8988T (cell line): ENCODE measurements around the gene PIEZO1.
A peak's percentile ranks its signal among the peaks of the same experiment; 100 is the strongest.

Experiments used
- DNase-seq: peaks from one replicate; pipeline ENCODE4 v3.0.0; 2011

Gene PIEZO1

DNA sequence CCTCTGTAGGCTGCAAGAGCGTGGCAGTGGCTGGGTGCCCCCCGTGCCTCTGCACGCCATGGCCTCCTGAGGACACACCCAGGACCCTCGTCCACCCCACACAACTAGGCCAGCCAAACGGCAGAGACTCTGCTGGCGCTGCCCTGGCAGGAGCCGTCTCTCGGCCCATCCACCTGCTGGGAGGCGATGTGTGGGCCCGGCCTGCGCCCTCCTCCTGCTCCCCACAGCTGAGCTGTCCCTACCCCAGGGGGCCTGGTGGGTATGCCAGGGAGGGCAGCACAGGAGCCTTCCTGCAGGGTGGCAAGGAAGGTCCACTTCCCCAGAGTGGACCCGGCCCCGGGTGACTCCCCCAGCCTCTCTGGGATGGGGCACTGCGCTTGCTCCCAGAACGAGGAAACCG is 85.8 kb downstream of the PIEZO1 start:
- no peak for DNase-seq

DNA sequence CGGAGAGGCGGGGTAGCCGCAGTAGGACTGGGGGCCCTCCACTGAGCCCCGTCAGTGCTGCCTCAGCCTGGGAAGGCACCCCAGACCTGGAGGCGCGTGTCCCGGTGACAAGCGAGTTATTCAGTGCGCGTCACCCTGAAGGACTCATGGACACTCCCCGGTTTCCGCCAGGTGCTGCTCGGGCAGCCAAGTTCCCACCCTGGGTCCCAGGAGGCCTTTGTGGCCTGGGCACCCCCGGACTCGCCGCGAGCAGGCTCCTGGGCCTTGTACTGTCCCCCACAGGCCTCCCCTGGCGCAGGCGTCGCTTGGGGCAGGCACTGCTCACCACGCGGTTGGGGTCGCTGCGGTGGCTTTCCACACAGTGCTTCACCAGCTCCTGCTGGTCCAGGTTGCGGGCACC is 86.4 kb downstream of the PIEZO1 start:
- no peak for DNase-seq

DNA sequence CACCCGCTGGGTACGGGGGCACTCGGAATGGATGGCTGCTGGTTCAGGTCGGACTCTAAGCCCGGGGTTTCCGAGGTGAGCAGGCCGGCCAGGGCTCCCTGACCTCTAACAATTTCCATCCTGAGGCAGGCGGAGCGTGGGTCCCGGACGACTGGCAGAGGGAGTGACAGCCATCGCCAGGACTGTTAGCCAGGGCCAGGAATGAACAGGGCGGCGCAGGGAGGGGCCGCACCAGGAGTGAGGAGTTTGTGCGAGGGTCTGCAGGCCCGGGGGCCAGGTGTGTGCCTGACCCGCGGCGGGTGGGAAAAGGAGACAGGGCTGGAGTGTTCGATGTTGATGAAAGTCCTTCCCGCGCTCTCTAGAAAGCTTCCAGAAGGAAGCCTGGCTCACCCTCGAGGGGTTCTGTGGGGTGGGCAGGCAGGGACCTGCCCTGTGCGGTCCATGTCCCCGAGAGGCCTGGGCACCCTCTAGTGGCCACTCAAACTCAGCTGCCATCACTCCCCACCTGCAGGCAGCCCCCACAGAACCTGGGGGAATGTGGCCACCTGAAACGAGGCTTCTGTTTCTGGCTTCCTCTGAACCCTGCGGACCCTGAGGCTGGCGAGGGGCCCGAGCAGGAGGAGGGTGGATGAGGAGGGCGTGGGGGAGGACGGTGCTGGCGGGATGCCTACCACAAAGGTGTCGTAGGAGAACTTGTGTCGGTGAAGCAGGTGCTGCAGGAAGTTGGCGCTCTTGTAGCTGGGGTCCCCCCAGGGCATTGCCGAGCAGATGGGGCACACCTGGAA is 87.0 kb downstream of the PIEZO1 start:
- DNase-seq, result peak; percentile 94

DNA sequence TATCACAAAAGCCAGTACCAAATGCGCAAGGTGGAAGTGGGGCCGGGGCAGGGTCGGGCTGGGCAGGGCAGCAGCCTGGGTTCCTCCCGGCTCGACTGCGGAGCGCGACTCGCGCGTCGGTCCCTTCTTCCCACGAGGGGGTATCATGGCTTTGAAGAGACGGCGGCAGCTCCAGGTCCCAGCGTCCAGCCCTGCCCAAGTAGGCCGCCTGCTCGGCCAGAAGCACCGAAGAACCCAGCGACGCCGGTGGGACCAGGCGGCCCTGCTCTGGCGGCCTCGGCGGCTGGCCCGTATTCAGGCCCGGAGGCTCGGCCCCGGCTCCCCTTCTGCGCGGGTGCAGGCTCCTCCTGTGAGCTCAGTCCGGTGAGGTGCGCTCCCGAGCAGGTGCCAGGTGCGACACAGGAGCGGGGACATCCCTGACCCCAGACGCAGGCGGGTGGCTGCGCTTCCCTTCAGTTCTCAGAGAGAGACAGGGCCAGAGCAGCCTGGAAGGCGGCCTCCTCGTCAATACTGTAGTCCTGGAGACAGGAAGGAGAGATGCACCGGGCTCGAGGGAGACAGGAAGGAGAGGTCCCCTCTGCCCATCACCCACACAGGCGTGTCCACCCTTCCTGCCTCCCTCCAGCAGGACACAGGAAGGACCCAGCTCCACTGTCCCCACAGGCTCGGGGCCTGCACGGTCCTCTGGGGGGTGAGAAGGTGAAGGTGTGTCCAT is 87.7 kb downstream of the PIEZO1 start:
- DNase-seq, result no peak

DNA sequence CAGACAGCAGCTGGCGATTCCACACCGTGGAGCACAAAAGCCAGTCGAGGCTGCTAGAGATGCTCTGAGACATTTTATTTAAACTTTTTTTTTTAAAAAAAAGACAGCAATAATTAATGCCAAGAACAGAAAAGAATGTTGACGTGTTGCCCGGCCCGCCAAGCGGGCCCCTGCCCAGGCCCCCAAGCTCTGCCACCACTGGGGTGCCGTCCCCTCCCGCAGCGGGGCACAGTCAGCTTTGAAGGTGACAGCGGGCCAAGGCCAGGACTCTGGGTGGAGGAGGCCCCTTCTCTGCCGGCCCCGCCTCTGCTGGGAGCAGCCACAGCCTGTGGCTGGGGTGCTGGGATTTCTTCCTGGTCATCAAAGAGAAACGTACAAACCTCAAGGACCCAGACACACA is 88.6 kb downstream of the PIEZO1 start:
- DNase-seq, result no peak

DNA sequence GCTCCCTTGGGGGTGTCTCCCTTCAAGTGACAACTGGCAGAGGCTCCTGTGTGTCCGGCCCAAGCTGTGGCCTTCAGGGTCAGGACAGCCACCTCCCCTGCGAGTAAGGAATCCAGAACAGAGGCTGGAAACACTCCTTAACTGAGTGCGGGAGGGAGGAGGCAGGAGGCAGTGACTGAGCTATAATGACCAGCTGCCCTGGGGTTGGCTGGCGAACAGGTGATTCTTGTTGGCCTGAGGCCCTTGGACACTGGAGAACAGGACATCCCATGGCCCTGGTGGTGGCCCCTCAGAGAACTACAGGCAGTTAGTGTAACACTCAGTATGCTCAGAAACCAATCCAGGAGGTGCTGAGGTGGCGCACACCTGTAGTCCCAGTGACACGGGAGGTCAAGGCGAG is 89.3 kb downstream of the PIEZO1 start:
- DNase-seq, result no peak

DNA sequence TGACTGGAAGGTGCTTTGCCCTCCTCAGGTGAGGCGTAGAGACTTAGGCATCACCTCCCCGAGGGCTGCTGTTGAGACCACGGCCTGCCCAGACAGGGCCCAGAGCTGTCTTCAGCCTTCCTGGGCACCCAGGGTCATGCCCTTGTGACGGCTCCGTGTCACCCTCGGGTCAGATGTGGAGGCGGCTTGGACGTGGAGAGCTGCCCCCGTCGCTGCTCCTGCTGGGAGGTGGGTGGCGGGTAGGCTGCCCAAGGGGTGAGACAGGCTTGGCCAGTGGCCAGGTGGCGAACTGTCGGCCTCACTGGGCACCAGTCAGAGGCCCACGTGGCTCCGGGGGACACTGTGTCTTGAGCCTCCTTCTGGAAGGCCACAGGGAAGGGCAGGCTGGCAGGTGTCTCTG is 89.8 kb downstream of the PIEZO1 start:
- no peak for DNase-seq

DNA sequence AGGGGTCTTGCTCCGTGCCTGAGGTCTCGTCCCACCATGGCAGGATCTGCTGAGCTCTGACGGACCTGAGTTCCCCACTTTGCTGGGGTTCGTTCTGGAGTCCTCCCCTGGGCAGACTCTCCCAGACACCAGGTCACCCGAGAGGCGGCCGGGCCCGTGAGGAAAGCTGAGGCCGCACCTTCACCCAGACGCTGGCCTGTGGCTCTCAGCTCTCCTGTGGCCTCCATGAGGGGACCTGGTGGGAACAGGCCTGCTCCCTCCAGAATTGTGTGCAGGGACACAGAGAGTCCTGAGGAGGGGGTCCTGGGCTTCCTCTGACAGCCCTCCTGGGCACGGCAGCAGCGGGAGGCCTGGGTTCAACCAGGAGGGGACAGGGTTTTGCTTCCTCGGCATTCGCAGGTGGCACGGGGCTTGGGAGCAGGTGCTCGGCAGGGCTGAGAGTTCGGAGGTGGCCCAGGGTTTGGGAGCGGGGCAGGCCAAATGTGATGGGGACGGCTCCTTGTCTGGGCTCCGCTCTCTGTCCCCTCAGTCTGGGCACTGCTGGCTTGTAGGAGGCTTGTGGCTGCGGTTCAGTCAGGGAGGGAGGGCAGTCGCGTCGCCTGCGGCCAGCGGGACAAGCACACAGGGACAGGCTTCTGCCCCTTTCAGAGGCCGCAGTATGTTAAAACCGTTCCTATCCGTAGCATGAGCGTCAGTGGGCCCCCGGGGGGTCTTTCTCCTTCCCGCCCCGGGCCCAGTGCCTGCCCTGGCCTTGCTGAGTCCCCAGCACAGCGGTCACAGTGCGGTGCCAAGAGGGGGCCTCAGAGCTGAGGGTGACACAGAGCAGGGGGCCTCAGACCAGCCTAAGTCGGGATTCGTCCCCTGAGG is 90.6 kb downstream of the PIEZO1 start:
- DNase-seq, result no peak

DNA sequence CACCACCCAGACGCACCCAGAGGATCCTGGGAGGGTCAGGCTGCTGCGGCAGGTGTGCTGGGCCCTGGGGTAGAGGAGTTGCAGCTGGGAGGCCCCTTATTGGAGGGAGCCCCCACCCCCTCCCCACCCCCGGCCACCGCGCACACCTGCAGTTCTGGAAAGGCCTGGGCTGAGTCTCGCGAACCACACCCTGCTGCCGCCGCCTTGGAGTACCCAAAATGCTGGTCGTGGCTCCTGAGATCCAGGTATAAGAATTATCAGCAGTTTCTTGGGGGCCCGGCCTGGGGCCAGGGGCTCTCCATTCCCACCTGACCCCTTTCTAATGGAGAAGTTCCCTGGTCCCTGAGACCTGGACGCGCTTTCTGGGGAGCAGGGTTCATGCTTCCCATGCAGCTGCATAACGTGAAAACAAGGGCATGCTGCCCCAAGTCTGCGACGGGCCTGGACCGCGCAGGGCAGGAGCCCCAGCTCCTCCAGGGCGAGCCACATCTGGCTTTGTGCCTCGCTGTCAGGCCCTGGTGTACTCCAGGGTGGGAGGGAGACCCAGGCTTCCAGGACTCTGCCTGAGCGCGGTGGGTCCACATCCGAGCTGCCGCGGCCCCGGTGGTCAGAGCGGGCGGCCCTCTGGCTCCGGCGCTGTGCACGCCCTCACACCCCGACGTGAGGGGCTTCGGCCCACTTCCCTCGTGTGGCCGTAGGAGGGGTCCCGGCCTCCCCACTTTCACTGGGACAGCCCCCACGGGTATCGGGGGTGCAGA is 91.4 kb downstream of the PIEZO1 start:
- no peak for DNase-seq

DNA sequence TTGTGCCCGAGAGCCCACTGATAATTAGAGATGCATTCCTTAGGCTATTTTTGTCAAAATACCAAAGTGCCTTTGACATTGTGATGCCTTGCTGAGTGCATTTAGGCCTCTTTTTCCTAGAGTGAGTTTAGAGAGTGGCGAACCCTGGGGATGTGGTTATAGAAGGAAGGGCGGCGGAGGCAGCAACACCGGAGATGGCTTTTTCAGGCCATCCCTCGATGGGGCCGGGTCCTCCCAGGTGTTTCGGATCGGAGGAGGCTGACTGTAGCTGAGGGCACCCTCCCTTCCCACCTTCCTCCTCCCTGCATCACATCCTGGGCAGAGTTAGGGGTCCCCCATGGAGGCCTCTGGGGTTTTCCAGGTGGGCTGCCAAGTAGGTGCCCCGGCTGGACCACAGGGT is 92.2 kb downstream of the PIEZO1 start:
- no peak for DNase-seq

DNA sequence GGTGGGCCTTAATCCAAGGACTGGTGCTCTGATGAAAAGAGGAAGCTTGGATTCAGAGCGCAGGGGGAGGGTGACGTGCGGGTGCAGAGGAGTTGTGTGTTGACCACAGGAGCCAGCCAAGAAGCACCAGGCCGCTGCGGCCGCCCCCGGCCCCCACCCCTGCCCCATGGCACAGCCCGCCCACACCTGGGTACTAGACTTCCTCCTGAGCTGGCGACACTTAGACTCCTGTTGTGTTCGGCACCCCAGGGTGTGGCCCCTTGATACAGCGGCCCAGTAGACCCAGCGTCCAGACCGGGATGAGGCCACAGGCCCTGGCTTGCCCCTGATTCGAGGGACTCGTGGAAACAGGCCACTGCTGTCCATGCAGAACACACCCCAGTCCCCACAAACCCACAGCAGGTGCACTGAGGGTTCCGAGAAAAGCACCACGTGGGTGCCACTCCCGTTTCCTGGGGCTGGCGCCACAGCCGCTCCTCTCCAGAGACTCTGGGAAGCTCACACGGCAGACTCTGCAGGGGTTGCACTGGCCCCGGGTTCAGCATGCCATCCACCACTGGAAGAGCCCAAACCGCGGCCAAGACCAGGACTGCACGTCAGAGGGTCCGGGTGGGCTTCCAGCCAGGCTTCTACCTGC is 93.0 kb downstream of the PIEZO1 start:
- no peak for DNase-seq

DNA sequence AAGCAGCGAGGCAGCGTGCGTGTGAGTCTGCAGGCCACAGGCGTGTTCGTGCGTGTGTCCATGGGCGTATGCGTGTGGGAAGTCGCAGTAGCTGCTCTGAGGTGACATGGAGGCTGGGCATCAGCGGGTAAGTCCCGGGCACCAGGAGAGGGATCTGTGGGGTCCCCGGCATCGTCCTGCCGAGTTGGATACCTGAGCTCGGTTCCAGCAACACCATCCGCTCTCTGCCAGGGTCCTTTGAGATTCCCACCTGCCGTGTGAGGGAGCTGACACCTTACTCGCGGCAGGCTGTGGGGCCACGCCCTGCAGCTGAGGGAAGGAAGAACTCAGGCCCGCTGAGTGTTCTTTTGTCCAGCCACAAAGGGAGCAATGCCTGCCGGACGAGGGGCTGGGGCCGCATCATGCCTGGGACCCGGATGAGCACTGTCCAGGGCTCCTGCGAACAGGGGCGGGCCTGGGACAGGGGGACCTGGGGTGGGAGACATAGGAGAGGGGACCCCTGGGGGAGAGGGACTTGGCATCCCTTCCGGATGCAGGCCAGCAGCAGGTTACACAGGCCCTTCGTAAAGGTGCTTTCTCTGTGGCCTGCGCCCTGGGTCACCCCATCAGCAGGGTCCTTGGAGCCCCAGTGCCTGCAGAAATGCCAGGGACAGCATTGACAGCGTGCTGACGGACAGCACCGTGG is 93.7 kb downstream of the PIEZO1 start:
- DNase-seq, result no peak

DNA sequence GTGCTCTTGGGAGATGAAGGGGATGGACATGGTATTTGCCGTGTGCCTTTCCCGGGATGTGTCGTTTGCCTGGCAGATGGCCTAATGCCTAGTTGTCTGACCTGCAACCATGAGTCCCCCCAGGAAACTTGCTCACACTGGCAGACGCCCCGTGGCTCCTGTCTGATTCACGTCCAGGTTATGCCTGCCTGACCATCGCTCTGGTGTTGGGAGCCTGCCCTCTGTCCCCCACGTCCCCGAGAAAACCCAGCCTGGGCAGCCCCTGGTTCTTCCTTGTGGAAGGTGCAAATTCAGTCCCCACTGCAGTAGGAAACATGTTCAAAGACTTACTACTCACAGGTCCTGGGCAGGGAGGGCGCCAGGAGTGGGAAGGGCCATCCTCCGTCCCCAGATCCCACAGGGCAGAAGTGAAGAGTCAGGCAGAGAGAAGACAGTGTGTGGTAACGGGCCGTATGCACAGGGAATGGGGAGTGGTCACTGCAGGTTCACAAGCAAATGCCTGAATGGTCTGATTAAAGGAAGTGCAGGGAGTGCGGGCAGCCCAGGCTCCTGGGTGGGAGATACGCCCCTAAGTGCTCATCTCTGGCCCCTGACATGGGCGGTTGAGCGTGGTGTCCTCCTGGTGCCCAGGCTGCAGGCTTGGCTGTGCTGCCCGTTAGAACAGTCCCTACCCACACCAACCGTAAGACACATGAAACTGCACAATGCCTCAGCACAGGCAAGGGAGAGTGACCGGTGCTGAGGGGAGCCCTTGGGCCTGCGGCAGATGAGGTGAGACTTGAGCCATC is 94.5 kb downstream of the PIEZO1 start:
- DNase-seq, result no peak

DNA sequence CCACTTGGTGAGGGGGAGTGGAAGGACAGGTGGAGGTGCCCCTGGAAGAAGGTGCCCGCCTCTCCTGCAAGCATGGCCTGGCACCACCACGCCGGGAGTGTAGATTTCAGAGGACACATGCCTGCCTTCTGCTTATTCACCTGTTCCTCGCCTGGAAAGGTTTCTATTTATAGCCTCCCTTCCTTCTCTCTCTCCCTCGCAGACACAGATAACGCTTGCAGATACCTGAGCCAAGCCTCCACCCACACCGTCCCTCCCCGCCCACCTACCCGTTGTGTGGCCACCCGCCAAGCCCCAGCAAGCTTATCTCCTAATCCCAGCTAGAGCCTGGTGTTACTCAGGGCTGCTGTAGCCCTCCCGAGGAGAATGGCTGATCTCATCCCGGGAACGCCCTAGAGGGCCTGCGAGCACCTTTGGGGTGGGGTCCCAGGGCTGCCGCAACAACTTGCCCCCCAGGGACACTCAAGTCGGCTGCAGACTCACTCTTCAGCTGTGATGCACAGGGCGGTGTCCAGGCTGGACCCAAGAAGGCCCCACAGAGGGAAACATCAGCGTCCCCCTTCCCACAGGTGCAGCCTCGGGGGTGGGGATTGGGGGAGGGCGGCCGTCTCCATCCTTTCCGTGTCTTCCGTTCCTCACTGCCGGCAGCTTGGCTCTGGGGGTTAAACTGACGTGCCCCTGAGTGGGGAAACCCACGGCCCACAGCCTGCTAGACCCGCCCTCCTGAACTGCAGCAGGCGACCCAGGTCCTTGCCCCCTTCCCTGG is 96.8 kb downstream of the PIEZO1 start:
- no peak for DNase-seq

DNA sequence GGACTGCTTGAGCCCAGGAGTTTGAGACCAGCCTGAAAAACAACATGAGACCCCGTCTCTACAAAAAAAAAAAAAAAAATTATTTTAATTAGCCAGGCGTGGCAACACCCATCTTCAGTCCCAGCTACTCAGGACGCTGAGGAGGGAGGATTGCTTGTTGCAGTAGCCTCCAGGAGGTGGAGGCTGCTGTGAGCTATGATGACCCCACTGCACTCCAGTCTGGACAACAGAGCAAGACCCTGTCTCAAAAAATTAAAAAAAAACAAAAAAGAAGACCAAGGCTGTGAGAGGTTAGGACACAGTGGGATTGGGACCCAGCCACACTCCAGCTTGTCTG is 97.4 kb downstream of the PIEZO1 start:
- no peak for DNase-seq

DNA sequence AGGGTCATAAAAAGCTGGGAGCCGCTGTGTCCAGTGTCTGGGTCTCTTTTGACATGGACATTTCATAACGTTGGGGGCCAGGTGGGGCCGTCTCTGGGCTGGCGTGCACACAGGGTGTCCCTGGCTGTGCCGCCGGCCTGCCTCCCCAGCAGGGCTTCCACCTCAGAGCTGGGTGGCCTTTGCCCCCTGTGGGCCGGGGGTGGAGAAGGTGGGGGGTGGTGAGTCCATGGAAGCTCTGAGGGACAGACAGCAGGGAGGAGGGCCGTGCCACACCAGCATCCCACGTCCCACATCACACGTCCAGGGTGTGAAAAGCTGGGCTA is 97.8 kb downstream of the PIEZO1 start:
- DNase-seq, result no peak

DNA sequence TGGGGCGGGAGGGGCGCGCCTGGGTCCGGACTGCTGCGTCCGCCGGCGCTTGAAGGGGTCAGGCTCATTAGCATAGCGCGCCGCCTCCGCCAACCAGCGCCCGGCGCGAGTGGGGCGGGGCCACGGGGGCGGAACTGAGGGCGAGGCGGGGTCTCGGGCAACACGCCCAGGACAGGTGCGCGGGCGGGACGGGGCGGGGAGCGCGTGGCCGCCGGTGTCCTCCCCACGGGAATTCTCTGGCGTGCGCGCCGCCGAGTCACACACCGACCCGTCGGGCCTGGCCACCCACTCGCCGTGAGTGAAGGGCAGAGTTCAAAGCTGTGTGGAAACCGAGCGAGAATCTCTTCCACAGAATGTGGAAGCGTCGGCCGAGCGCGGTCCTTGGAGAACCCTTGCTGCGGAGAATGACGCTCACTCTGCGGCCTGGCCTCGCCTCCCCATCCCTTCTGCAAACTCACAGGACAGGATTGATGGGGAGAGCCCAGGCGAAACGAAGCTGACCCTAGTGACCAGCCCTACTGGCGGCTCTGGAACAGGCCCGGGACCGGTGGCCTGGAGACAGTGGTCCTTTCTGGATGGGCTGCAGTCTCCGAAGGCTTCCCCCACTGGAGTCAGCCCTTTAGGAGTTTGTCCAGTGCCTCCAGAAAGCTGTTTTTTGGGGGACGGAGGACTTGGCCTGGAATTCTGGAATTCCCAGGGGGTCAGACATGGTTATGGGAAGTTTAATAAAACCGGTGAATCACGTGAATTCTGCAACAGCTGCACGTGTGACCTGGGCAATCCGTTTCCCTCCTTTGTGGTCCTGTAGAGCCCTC is 98.4 kb downstream of the PIEZO1 start, which contains the start of gene SNAI3:
Gene SNAI3, minus strand, starts transcription at position 69 of the 815 bp plus-strand sequence. CDS start 101 bp downstream, outside the sequence.
- peak; percentile 99 for DNase-seq

DNA sequence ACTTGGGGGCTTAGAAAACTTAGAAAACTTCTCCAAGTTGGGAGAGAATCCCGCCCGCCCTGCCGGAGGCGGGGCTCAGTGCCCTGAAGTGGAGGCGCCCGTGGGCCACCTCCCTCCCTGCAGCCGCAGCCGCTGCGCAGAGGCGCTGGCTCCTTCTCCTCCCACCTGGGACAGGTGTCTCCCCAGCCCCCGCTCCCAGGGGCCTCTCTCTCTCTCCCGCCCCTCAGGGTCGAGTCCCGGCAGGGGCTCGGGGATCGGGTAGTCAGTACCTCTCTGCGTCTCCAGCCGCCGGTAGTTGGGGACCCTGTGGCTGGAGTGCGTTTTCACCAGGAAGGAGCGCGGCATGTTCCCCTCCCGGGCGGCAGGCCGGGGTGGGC is 99.0 kb downstream of the PIEZO1 start:
- DNase-seq, result no peak
